HG03045 (cell line): ENCODE data around the gene FOXP1.

ENCODE experiments used
- ATAC-seq: cut with Tn5 transposase; IDR thresholded peaks from one replicate; pipeline ENCODE4 v1.9.1; 2021; ENCODE audit warnings: mild to moderate bottlenecking, moderate library complexity; ENCODE audit not compliant: unreplicated experiment

The FOXP1 gene

GRCh38 chr3:71565316-71565715, 18.2 kb downstream of the FOXP1 start:
- no peak for ATAC-seq

- ATAC-seq: no peak
Measured at GRCh38 chr3:71564361-71564760, 19.2 kb downstream of the FOXP1 start.

GRCh38 chr3:71563827-71564226, 19.7 kb downstream of the FOXP1 start:
- peak; percentile 89 for ATAC-seq

- ATAC-seq: no peak
Measured at GRCh38 chr3:71562938-71563337, 20.6 kb downstream of the FOXP1 start.

GRCh38 chr3:71560665-71561064, 22.9 kb downstream of the FOXP1 start:
- ATAC-seq: no peak

- ATAC-seq: no peak
Measured at GRCh38 chr3:71559578-71560162, 23.9 kb downstream of the FOXP1 start.

- ATAC-seq: no peak
Measured at GRCh38 chr3:71559021-71559420, 24.5 kb downstream of the FOXP1 start.

- no peak for ATAC-seq
Measured at GRCh38 chr3:71554649-71555048, 28.9 kb downstream of the FOXP1 start.

- no peak for ATAC-seq
Measured at GRCh38 chr3:71551311-71551919, 32.1 kb downstream of the FOXP1 start.

- ATAC-seq: no peak
Measured at GRCh38 chr3:71549951-71550350, 33.6 kb downstream of the FOXP1 start.

- ATAC-seq: no peak
Measured at GRCh38 chr3:71548705-71549384, 34.7 kb downstream of the FOXP1 start.

- ATAC-seq: no peak
Measured at GRCh38 chr3:71547249-71548198, 36.0 kb downstream of the FOXP1 start.

- no peak for ATAC-seq
Measured at GRCh38 chr3:71546821-71547220, 36.7 kb downstream of the FOXP1 start.

GRCh38 chr3:71545330-71545729, 38.2 kb downstream of the FOXP1 start:
- no peak for ATAC-seq

GRCh38 chr3:71543371-71544016, 40.0 kb downstream of the FOXP1 start:
- no peak for ATAC-seq

- no peak for ATAC-seq
Measured at GRCh38 chr3:71542521-71543370, 40.8 kb downstream of the FOXP1 start.

GRCh38 chr3:71541313-71541712, 42.2 kb downstream of the FOXP1 start:
- no peak for ATAC-seq

GRCh38 chr3:71537211-71537611, 46.3 kb downstream of the FOXP1 start:
- ATAC-seq: no peak

GRCh38 chr3:71536376-71536965, 47.1 kb downstream of the FOXP1 start:
- ATAC-seq: no peak
